GM21526 (cell line): ENCODE data around the gene NCR1.
"Not testable (repeated sequence)": the region's sequence is repeated elsewhere in the genome, so short reads cannot be mapped to it uniquely, and the experiment has no call there.

Experiments used
- ATAC-seq: cut with Tn5 transposase; IDR thresholded peaks from one replicate; pipeline ENCODE4 v1.9.1; 2021; ENCODE audit warnings: moderate library complexity; ENCODE audit not compliant: unreplicated experiment, low FRiP score

The NCR1 gene

GRCh38 chr19:54905421-54905802 is 536 bp upstream of the NCR1 start:
- no peak for ATAC-seq

- ATAC-seq, result no peak
These were observed 871 bp downstream of the NCR1 start for GRCh38 chr19:54906819-54907218.

- ATAC-seq, result not testable (repeated sequence)
These were observed 2.0 kb downstream of the NCR1 start for GRCh38 chr19:54907899-54908298.

GRCh38 chr19:54916822-54917221 is 10.9 kb downstream of the NCR1 start:
- ATAC-seq, result no peak

- no peak for ATAC-seq
These were observed 12.6 kb downstream of the NCR1 start for GRCh38 chr19:54918499-54918898.

- not testable (repeated sequence) for ATAC-seq
These were observed 14.0 kb downstream of the NCR1 start for GRCh38 chr19:54919646-54920563.

GRCh38 chr19:54921082-54921481 is 15.1 kb downstream of the NCR1 start:
- no peak for ATAC-seq

- no peak for ATAC-seq
These were observed 17.3 kb downstream of the NCR1 start for GRCh38 chr19:54923276-54923675.

GRCh38 chr19:54928299-54928698 is 22.4 kb downstream of the NCR1 start:
- no peak for ATAC-seq

GRCh38 chr19:54937926-54938325 is 32.0 kb downstream of the NCR1 start:
- no peak for ATAC-seq

GRCh38 chr19:54938906-54939305 is 33.0 kb downstream of the NCR1 start:
- no peak for ATAC-seq

- not testable (repeated sequence) for ATAC-seq
These were observed 33.6 kb downstream of the NCR1 start for GRCh38 chr19:54939538-54939937.

GRCh38 chr19:54943772-54944361 is 37.9 kb downstream of the NCR1 start:
- not testable (repeated sequence) for ATAC-seq

- no peak for ATAC-seq
These were observed 41.4 kb downstream of the NCR1 start, which contains the start of gene NLRP7 for GRCh38 chr19:54947381-54947780. Gene NLRP7, minus strand, starts transcription at chr19:54947530.

- ATAC-seq, result no peak
These were observed 43.5 kb downstream of the NCR1 start for GRCh38 chr19:54949412-54949811.

- not testable (repeated sequence) for ATAC-seq
These were observed 44.6 kb downstream of the NCR1 start for GRCh38 chr19:54950580-54950979.

- no peak for ATAC-seq
These were observed 46.8 kb downstream of the NCR1 start for GRCh38 chr19:54952591-54953344.

- not testable (repeated sequence) for ATAC-seq
These were observed 47.4 kb downstream of the NCR1 start for GRCh38 chr19:54953345-54953713.

- ATAC-seq, result no peak
These were observed 49.4 kb downstream of the NCR1 start for GRCh38 chr19:54955376-54955775.

- peak; percentile 46 for ATAC-seq
These were observed 53.9 kb downstream of the NCR1 start for GRCh38 chr19:54959840-54960239.
